H7 (cell line): ENCODE data around the gene MKNK1. TPM values are rescaled to one million over a fixed set of nuclear protein-coding genes. Genes with fewer than 3 reads are reported as not detected.
A peak's percentile ranks its signal among the peaks of the same experiment; 100 is the strongest.

Source experiments
- DNase-seq: peaks from one replicate; pipeline ENCODE4 v3.0.0; 2012
- H3K27me3 ChIP-seq: 2 replicates; pipeline ENCODE4 v1.6.0; 2011; ENCODE audit warnings: mild to moderate bottlenecking, low read length; ENCODE audit not compliant: control insufficient read depth, insufficient read depth
- H3K36me3 ChIP-seq: replicated peaks from 2 replicates; pipeline ENCODE4 v1.5.1; 2011; ENCODE audit warnings: low read length; ENCODE audit not compliant: control insufficient read depth, insufficient read depth
- H3K4me3 ChIP-seq: 2 replicates; pipeline ENCODE4 v1.5.1; 2011; ENCODE audit warnings: low read depth, mild to moderate bottlenecking, control low read depth, low read length, moderate library complexity; ENCODE audit not compliant: insufficient read depth
- total RNA-seq: library from RNA; depleted of rRNA; stranded (reverse); fragments of >200 nt; shearing (Covaris generic); gene quantifications from 2 replicates; pipeline ENCODE4 v1.2.3, GENCODE V29; 2014

Gene MKNK1
- total RNA-seq, 1 experiment from 2014 or later: 34.7 TPM

DNA sequence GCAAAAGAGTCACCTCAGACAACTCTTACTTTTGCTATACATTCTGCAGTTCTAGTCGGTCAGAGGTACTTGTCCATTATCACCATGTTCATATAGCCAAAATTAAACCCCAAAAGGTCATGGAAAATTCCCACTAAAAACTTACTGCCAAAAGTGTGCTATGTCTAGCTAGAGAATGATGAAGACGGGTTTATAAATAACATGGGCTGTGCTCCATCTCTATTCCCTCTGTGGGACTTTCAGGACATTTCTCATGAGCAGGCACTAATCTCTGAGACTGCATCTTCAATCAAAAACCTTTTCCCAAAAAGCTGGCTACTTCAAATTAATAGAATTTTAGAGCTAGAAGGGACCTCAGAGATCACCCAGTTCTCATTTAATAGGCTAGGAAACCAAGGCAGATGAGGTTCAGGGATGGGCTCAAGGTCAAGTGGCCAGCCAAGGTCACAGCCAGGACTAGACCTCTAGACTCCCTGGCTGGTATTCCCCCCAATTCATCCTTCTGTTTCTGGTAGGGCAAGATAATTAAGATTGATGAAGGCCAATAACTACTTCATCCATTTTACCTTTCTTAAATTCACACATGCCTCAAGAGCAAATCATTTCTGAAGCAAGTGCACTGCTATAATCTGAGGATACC is 33.5 kb upstream of the MKNK1 start:
- Histone ChIP-seq H3K27me3 (no peaks in the 10 kb centered on the region), H3K4me3 (no peak overlapping the region), H3K36me3 (peaks cover 12% of the 10 kb centered on the region)
- DNase-seq: no peak

DNA sequence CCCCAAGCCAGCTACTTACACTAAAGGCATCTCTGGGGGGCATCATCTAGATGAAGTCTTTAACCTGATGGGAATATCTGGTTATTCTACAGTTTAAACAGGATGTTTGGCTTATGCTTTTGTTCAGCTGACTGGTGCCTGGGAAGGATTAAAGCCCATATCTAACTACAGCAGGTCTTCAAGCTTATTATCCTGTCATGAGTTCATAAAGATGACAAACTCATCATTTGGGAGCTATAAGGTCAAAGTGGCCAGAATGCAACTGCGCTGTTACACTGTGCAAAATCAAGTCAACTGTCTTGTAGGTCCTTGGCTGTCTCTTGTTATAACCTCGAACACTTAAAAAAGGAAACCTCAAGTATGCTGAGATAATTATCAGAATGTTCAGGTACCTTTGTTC is 31.1 kb upstream of the MKNK1 start:
- DNase-seq: no peak
- Histone ChIP-seq H3K4me3 (no peak overlapping the region), H3K36me3 (peaks cover 15% of the 10 kb centered on the region), H3K27me3 (no peaks in the 10 kb centered on the region)

DNA sequence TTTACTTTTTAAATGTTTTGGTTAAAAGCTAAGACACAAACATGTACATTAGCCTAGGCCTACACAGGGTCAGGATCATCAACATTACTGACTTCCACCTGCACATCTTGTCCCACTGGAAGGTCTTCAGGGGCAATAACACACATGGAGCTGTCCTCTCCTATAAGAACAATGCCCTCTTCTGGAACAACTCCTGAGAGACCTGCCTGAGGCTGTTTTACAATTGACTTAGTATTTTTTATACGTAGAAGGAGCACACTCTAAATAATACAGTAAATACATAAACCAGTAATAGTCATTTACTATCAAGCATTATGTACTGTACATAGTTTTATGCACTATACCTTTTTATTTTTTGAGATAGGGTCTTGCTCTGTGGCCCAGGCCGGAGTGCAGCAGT is 26.7 kb upstream of the MKNK1 start:
- H3K27me3 ChIP-seq: no peaks in the 10 kb centered on the region
- H3K36me3 ChIP-seq: peaks cover 12% of the 10 kb centered on the region
- no peak for DNase-seq
- H3K4me3 ChIP-seq: no peak overlapping the region

DNA sequence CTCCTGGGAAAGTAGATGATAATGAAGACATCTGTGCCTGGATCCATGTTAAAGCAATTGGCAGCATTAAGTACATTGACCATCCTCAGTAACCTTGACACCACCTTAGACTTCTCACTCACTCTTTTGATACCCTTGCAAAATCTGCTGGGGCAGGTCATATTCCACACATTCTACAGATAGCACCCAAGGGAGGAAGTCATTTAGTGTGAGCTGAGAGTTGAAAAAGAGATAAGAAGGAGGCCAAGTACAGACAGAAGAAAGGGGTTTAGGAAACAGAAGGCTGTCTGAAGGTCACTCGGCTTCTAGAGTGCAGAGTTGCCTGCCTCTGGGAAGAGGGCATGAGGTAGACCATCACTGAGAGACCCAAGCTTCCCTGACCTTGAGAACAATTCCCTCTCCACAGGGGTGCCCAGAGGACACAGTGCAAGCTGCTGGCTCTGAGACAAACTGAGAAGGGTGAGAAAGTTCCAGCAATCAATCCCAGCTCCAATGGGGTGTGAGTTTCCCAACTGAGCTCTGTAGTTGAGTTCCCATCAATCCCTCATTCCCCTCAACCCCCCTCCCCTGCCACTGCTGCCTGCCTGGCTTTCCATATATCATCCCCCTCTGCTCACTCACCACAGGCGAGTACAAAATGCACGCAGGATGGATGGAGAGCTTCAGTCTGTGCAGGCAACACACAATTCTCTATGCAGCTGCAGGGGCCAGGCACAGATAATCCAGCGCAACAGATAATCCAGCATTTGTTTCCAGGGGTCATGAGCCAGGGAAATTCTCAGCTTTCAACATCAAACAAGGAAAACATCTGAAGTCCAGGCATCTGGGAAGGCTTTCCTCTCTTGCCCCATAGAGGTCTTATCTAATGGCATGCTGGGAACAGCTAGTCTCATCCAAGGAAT is 19.9 kb upstream of the MKNK1 start:
- no peaks in the 10 kb centered on the region for H3K36me3 ChIP-seq
- no peak overlapping the region for H3K4me3 ChIP-seq
- DNase-seq: no peak
- peaks cover 2% of the 10 kb centered on the region; the same call in 1 of the 2 replicates for H3K27me3 ChIP-seq

DNA sequence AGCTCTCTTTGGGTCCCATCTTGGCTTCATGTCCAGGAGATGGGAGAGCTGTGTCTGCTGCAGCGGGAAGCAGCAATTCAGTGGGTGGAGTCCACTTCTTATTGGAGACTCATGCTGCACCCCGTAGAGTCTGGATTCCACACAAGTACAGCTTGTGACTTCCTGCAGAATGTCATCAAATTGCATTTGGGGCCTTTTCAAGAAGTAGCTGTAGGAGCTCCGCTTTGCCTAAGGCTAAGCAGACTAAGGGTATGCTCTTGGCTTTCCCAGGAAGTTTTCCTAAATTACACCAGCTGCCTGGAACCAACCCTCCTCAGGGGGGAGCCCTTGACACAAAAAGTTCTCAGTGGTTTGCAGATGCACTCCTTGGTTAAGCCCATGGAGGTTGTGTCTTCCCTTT is 18.3 kb upstream of the MKNK1 start:
- DNase-seq: peak; percentile 73
- Histone ChIP-seq H3K36me3 (no peaks in the 10 kb centered on the region), H3K4me3 (no peak overlapping the region), H3K27me3 (peaks cover 9% of the 10 kb centered on the region)

DNA sequence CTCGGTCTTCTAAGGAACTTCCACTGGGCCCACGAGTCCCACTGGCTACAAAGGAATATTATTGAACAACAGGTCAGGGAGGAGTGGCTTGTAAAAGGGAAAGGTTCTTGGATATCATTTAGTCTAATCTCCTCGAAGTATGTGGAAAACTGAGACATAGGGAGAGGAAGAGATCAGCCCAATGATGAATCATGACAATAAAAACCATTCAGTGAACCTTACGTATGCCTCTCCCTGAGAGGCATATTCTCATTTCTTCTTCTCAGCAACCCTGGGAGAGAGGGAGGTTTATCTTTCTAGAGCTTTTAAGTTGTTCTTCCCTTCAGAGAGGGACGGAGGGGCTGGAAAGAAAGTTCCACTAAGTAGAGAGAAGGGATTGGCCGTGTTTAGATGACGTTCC is 17.9 kb upstream of the MKNK1 start:
- Histone ChIP-seq H3K27me3 (peaks cover 13% of the 10 kb centered on the region), H3K36me3 (no peaks in the 10 kb centered on the region), H3K4me3 (no peak overlapping the region)
- no peak for DNase-seq

DNA sequence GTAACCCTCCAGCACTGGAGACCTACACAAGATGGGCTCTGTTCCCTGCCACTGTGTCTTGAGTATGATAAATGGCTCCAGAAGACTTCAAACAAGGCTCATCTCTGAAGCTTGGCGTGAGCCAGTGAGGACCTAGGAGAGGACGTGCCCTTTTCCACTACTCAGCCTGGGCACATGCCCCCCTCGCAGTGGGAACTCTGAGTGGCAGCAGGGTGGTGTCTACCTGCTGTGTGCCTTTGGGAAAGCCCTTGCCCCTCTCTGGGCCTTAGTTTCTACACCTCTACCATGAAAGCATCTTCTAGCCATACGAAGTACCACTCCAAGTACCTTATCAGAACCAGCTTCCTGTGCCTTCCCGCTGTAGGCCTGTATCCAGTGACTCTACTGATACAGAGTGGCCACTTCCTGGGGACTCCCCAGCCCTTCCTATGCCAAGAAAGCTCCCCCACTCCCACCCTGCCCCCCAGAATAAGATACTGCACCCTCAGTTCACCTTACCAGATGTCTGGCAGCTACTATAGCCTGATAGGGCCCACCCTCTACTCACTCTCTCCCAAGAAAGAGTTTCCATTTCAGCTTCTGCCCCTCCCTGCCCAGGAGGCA is 15.7 kb upstream of the MKNK1 start:
- Histone ChIP-seq H3K36me3 (no peaks in the 10 kb centered on the region), H3K4me3 (no peak overlapping the region), H3K27me3 (peaks cover 21% of the 10 kb centered on the region)
- DNase-seq: no peak

DNA sequence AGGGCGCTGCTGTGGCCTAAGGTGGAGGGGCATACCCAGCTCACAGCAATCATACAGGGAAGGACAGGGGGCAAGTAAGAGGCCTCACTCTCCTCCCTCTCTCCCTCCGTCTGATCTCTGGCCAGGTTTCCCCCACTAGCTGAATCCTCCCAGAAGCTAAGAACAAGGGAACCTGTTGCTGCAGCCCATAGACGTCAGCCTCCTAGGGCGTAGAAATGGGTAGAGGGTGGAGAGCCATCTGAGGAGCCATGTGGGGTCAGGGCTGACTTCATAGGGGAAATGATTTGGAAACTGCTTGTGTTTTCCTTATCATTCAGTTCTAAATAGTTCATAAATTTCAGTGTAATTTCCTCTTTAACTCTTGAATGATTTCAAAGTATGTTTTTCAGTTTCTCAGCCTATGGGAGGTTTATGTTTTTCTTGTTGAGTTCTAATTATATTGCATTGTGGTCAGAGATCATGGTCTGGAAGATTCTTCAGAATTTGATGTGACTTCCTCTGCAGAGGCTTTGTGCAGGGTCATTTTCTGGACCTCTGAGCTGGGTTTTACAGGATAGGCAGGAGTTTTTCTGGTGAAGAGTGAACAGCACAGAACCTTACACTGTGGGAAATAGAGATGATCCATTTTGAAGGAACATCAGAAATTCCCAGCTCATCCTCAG is 14.8 kb upstream of the MKNK1 start:
- no peak overlapping the region for H3K4me3 ChIP-seq

DNA sequence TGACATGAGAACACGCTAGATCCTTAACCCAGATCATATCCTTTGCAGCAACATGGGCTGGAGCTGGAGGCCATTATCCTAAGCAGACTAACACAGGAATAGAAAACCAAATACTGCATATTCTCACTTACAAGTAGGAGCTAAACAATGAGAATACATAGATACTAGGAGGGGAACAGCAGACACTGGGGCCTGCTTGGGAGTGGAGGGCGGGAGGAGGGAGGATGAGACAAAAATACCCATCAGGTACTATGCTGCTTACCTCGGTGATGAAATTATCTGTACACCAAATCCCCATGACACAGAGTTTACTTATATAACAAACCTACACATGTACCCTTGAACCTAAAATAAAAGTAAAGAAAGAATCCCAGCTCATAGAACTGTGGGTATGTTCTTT is 13.8 kb upstream of the MKNK1 start:
- DNase-seq: no peak
- peaks cover 21% of the 10 kb centered on the region for H3K27me3 ChIP-seq
- no peaks in the 10 kb centered on the region for H3K36me3 ChIP-seq
- no peak overlapping the region for H3K4me3 ChIP-seq

More for the DNA sequence above, 14.8 kb upstream of the MKNK1 start:
- DNase-seq: no peak
- H3K27me3 ChIP-seq: peaks cover 21% of the 10 kb centered on the region
- no peaks in the 10 kb centered on the region for H3K36me3 ChIP-seq

DNA sequence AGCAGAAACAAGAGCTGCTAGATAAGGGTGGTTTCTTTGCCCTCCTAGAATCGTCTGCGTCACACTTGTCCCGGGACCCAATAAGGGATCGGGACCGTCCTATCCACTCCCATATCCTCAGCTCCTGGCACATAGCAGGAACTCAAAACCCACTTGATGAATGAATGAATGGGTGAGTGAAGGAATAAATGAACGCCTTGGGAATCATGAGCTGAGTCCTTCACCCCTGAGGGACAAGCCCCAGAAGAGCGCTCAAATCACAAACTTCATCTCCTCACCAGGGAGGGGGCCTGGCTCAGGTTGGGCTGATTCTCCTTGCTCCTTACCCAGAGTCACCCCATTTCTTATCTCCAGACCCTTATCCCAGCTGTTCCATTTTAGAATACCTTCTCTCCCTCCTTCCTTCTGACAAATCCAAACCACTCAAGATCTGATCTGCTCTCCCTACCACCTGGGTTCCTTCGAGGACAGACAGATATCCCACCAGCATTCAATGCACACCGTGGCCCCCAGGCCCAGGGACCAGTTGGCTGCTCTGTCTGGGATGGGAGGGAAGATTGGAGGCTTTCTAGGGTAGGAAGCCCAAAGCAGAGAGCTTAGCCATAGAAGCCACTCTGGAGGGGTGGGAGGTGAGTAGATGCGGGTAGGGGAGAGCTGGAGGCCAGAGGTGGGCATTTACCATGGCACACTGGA is 13.2 kb upstream of the MKNK1 start:
- peaks cover 21% of the 10 kb centered on the region for H3K27me3 ChIP-seq
- DNase-seq: no peak
- H3K4me3 ChIP-seq: peak overlapping the region; percentile 97
- H3K36me3 ChIP-seq: no peaks in the 10 kb centered on the region

DNA sequence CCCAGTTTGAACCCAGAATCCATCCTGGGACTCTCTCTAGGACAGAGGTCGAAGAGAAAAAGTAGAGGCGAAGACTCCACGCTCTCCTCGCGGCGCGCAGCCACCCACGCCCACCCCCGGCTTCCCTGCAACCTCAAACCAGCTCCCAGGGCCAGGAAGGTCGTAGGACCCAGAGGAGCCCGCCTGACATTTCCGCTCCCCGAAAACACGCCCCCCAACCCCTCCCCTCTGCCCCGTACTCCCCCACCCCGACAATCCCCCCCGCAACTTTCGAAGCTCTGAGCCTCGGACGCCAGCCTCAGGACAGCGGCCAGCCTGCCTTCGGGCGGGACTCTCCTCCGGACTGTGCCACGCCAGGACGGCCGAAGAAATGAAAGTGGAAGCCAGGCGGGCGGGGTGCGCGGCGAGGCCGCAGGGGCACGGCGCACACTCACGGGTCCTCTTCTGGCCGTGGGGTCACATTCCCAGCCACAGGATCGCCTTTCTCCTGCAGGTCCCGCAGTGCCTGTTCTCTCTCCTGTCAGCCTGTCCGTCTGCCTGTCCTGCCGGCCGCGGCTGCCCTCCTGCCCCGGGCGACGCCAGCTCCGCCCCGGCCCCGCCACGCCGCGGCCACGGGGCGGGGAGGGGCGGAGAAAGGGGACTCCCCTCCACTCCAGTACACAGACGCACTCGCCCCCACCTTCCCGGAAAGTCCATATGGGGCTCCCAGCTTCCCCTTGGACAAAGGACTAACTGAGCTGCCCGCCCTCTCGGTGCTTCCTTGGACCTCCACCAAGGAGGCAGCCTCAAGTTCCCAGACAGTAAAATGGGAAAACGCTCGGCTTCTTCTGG is 12.4 kb upstream of the MKNK1 start, which contains the start of gene MOB3C:
Gene MOB3C (minus strand): TSS at position 535 of the 831 bp plus-strand sequence. CDS start 3,490 bp downstream, outside the sequence.
- Histone ChIP-seq H3K4me3 (peak within 1 kb of the TSS; percentile 97), H3K36me3 (no peaks in the 10 kb centered on the region), H3K27me3 (peaks cover 21% of the 10 kb centered on the region)
- peak; percentile 90 for DNase-seq

DNA sequence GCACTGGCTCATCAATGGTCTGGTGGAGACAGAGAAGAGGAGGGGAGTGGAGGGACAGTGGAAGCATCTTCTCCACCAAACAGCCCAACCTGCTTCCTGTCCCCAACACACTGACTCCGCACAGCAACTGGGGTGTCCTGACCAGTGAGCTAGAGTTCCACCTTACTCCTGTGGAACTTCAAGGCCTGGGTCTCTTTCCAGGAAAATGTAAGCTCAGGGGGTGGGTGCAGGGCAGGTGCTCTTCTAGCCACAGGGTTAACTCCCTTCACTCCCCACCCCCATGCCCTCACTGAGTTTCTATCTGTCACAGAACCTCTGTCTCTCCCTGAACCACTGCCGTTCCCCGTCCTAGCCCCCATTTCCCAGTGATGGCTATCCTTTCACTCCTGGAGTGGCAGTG is 11.7 kb upstream of the MKNK1 start:
- H3K27me3 ChIP-seq: peaks cover 21% of the 10 kb centered on the region
- H3K4me3 ChIP-seq: peak overlapping the region; percentile 97; the same call in 1 of the 2 replicates
- H3K36me3 ChIP-seq: no peaks in the 10 kb centered on the region
- no peak for DNase-seq

DNA sequence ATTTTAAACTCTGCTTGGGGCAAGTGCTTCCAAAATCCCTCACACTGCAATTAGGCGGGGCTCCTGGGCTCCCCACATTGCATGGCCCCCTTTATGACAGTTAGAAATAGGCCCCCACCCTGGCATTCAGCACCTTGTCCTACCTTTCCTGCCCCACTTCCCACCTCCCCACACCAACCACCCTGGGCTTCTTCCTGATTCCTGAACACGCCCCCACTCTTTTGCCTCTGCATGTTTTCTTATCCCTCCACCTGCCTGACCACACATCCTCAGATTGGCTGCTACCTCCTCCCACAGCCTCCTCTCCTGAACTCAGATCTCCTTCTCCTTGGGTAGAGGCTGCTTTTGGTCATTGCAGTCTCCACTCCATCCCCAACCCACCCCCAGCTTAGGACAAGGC is 11.0 kb upstream of the MKNK1 start:
- H3K36me3 ChIP-seq: no peaks in the 10 kb centered on the region
- H3K27me3 ChIP-seq: peaks cover 21% of the 10 kb centered on the region
- no peak for DNase-seq
- H3K4me3 ChIP-seq: no peak overlapping the region
